PC-3 (cell line): ENCODE results near the gene KLK15. TPM values are rescaled to one million over a fixed set of nuclear protein-coding genes. Genes with fewer than 3 reads are reported as not detected.

Experiments used
- ATAC-seq: fragments of 200-7000 bp; cut with Tn5 transposase; 2 replicates; pipeline ENCODE4 v1.9.1; 2020; ENCODE audit warnings: mild to moderate bottlenecking, moderate library complexity
- BruUV-seq: library from RNA; stranded (reverse); fragments of 400-500 nt; replicated peaks from 2 replicates; lab custom pipeline; 2021; lab: Mats Ljungman, UMichigan
- CTCF ChIA-PET: fragments of 300-600 bp; sonication (Branson Sonifier 250); formaldehyde crosslinking; loops from one replicate; lab custom pipeline; 2022; ENCODE audit warnings: antibody characterized with exemption; lab: Charles Lee
- POLR2A ChIA-PET: fragments of 300-600 bp; sonication (Branson Sonifier 250); formaldehyde crosslinking; loops from one replicate; lab custom pipeline; 2022; ENCODE audit warnings: antibody characterized with exemption; ENCODE audit not compliant: unreplicated experiment; lab: Charles Lee
- DNase-seq: peaks from one replicate; pipeline ENCODE4 v3.0.0-alpha.2; 2015
- H2AFZ ChIP-seq: fragments of 300-600 bp; sonication (generic); 2 replicates; pipeline ENCODE4 v1.6.0; 2016; ENCODE audit warnings: antibody characterized with exemption, low read length
- H3F3A ChIP-seq: fragments of 300-600 bp; sonication (generic); one replicate; pipeline ENCODE4 v1.6.0; 2017; ENCODE audit warnings: antibody characterized with exemption, low read length, control low read depth, mild to moderate bottlenecking; ENCODE audit not compliant: unreplicated experiment
- H3K27ac ChIP-seq: fragments of 300-600 bp; sonication (generic); 2 replicates; pipeline ENCODE4 v1.5.1; 2016; ENCODE audit warnings: mild to moderate bottlenecking, low read length
- H3K27me3 ChIP-seq: fragments of 300-600 bp; sonication (generic); 2 replicates; pipeline ENCODE4 v1.6.1; 2016; ENCODE audit warnings: low read length, mixed read lengths
- H3K36me3 ChIP-seq: fragments of 300-600 bp; sonication (generic); 2 replicates; pipeline ENCODE4 v1.6.1; 2016; ENCODE audit warnings: low read depth, mixed run types, low read length, mixed read lengths
- H3K4me1 ChIP-seq: fragments of 300-600 bp; sonication (generic); 2 replicates; pipeline ENCODE4 v1.5.1; 2016; ENCODE audit warnings: low read length; ENCODE audit not compliant: insufficient read depth
- H3K4me2 ChIP-seq: fragments of 300-600 bp; sonication (generic); 2 replicates; pipeline ENCODE4 v1.6.0; 2016; ENCODE audit warnings: low read length
- H3K4me3 ChIP-seq: fragments of 300-600 bp; sonication (generic); 2 replicates; pipeline ENCODE4 v1.5.1; 2016; ENCODE audit warnings: mild to moderate bottlenecking, low read length, mixed read lengths
- H3K79me2 ChIP-seq: fragments of 300-600 bp; sonication (generic); 2 replicates; pipeline ENCODE4 v1.6.1; 2017; ENCODE audit warnings: low read length, mixed read lengths
- H3K9ac ChIP-seq: fragments of 300-600 bp; sonication (generic); 2 replicates; pipeline ENCODE4 v1.6.0; 2016; ENCODE audit warnings: mild to moderate bottlenecking, low read length
- H3K9me2 ChIP-seq: fragments of 300-600 bp; sonication (generic); replicated peaks from 2 replicates; pipeline ENCODE4 v1.6.1; 2016; ENCODE audit warnings: mixed run types, low read length, mixed read lengths
- H3K9me3 ChIP-seq: fragments of 300-600 bp; sonication (generic); 2 replicates; pipeline ENCODE4 v1.6.1; 2016; ENCODE audit warnings: low read length, mixed read lengths
- H4K20me1 ChIP-seq: fragments of 300-600 bp; sonication (generic); 2 replicates; pipeline ENCODE4 v1.6.1; 2016; ENCODE audit warnings: low read length, mixed read lengths
- EZH2 ChIP-seq: fragments of 300-600 bp; sonication (generic); IDR thresholded peaks from one replicate; pipeline ENCODE4 v1.6.1; 2017; ENCODE audit warnings: antibody characterized with exemption, mild to moderate bottlenecking, low read length; ENCODE audit not compliant: unreplicated experiment
- EZH2phosphoT487 ChIP-seq: fragments of 300-600 bp; sonication (generic); IDR thresholded peaks from 2 replicates; pipeline ENCODE4 v1.6.1; 2018; ENCODE audit warnings: mild to moderate bottlenecking, antibody characterized with exemption, low read length, borderline replicate concordance
- intact Hi-C: fragments of 100-400 bp; cut with micrococcal nuclease; formaldehyde crosslinking; loops from 2 replicates; pipeline ENCODE4 v1.9.0; 2023
- total RNA-seq: library from RNA; depleted of rRNA; stranded (reverse); fragments of >200 nt; gene quantifications from 2 replicates; pipeline ENCODE4 v1.2.3, GENCODE V29; 2014
- TF ChIP-seq, protein P1 (sequence below): fragments of 300-600 bp; sonication (generic); conservative IDR thresholded peaks from 2 replicates; pipeline ENCODE4 v1.5.1; 2017; ENCODE audit warnings: antibody characterized with exemption, low read depth, mild to moderate bottlenecking, low read length

Gene KLK15
- total RNA-seq, 1 experiment from 2014 or later, result 1.3 TPM

DNA sequence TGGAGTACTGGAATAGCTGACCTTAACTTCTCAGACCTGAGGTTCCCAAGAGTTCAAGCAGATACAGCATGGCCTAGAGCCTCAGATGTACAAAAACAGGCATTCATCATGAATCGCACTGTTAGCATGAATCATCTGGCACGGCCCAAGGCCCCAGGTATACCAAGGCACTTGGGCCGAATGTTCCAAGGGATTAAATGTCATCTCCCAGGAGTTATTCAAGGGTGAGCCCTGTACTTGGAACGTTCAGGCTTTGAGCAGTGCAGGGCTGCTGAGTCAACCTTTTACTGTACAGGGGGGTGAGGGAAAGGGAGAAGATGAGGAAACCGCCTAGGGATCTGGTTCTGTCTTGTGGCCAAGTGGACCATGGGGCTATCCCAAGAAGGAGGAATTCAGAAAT is 27.6 kb upstream of the KLK15 start:
- Histone ChIP-seq H4K20me1 (no peaks in the 10 kb centered on the region), H3K79me2 (no peaks in the 10 kb centered on the region), H3K9me2 (no peaks in the 10 kb centered on the region), H3K9me3 (no peaks in the 10 kb centered on the region), H2AFZ (no peak overlapping the region), H3K27ac (no peak overlapping the region), H3K27me3 (peaks cover 89% of the 10 kb centered on the region), H3K4me2 (no peak overlapping the region), H3K9ac (no peak overlapping the region), H3K36me3 (no peaks in the 10 kb centered on the region), H3F3A (no peaks in the 10 kb centered on the region), H3K4me1 (no peaks in the 10 kb centered on the region), H3K4me3 (no peak overlapping the region)
- ChIA-PET CTCF (no interaction called here), POLR2A (no interaction called here)
- intact Hi-C loops, result no loop called here
- no TSS peak for BruUV-seq
- peak; percentile 69 for DNase-seq
- ATAC-seq, result peak; percentile 24; the same call in 1 of the 2 replicates
- TF ChIP-seq EZH2, result no peak
- no peak for TF ChIP-seq EZH2phosphoT487
- TF ChIP-seq, protein P1, sequence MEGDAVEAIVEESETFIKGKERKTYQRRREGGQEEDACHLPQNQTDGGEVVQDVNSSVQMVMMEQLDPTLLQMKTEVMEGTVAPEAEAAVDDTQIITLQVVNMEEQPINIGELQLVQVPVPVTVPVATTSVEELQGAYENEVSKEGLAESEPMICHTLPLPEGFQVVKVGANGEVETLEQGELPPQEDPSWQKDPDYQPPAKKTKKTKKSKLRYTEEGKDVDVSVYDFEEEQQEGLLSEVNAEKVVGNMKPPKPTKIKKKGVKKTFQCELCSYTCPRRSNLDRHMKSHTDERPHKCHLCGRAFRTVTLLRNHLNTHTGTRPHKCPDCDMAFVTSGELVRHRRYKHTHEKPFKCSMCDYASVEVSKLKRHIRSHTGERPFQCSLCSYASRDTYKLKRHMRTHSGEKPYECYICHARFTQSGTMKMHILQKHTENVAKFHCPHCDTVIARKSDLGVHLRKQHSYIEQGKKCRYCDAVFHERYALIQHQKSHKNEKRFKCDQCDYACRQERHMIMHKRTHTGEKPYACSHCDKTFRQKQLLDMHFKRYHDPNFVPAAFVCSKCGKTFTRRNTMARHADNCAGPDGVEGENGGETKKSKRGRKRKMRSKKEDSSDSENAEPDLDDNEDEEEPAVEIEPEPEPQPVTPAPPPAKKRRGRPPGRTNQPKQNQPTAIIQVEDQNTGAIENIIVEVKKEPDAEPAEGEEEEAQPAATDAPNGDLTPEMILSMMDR, result no peak

DNA sequence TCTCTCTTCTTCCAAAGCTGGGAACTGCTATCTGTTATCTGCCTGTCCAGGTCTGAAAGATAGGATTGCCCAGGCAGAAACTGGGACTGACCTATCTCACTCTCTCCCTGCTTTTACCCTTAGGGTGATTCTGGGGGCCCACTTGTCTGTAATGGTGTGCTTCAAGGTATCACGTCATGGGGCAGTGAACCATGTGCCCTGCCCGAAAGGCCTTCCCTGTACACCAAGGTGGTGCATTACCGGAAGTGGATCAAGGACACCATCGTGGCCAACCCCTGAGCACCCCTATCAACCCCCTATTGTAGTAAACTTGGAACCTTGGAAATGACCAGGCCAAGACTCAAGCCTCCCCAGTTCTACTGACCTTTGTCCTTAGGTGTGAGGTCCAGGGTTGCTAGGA is 26.5 kb upstream of the KLK15 start:
- H3K4me1 ChIP-seq, result no peaks in the 10 kb centered on the region
- ATAC-seq (no peak), DNase-seq (no peak)
- H3K36me3 ChIP-seq, result no peaks in the 10 kb centered on the region
- no peaks in the 10 kb centered on the region for H4K20me1 ChIP-seq
- ChIA-PET CTCF (no interaction called here), POLR2A (no interaction called here)
- H3F3A ChIP-seq, result no peaks in the 10 kb centered on the region
- intact Hi-C loops, result no loop called here
- no peak overlapping the region for H3K9ac ChIP-seq
- no peak overlapping the region for H3K4me3 ChIP-seq
- peaks cover 92% of the 10 kb centered on the region for H3K27me3 ChIP-seq
- no peaks in the 10 kb centered on the region for H3K9me3 ChIP-seq
- H3K27ac ChIP-seq, result no peak overlapping the region
- no TSS peak for BruUV-seq
- H2AFZ ChIP-seq, result no peak overlapping the region
- TF ChIP-seq EZH2 (no peak), EZH2phosphoT487 (no peak)
- TF ChIP-seq, protein P1, result no peak
- no peaks in the 10 kb centered on the region for H3K79me2 ChIP-seq
- H3K4me2 ChIP-seq, result no peak overlapping the region
- no peaks in the 10 kb centered on the region for H3K9me2 ChIP-seq

DNA sequence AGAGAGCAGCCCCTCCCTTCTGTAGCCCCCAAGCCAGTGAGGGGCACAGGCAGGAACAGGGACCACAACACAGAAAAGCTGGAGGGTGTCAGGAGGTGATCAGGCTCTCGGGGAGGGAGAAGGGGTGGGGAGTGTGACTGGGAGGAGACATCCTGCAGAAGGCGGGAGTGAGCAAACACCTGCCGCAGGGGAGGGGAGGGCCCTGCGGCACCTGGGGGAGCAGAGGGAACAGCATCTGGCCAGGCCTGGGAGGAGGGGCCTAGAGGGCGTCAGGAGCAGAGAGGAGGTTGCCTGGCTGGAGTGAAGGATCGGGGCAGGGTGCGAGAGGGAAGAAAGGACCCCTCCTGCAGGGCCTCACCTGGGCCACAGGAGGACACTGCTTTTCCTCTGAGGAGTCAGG is 25.5 kb upstream of the KLK15 start:
- Histone ChIP-seq H3K27ac (no peak overlapping the region), H2AFZ (no peak overlapping the region), H3K9me3 (no peaks in the 10 kb centered on the region), H4K20me1 (no peaks in the 10 kb centered on the region), H3K4me1 (no peaks in the 10 kb centered on the region), H3K79me2 (no peaks in the 10 kb centered on the region), H3K4me2 (no peak overlapping the region), H3F3A (no peaks in the 10 kb centered on the region), H3K4me3 (no peak overlapping the region), H3K9me2 (no peaks in the 10 kb centered on the region), H3K27me3 (peaks cover 92% of the 10 kb centered on the region), H3K36me3 (no peaks in the 10 kb centered on the region), H3K9ac (no peak overlapping the region)
- POLR2A ChIA-PET, result no interaction called here
- BruUV-seq, result no TSS peak
- intact Hi-C loops, result no loop called here
- DNase-seq, result no peak
- no peak for ATAC-seq
- TF ChIP-seq EZH2phosphoT487 (no peak), EZH2 (no peak)
- TF ChIP-seq, protein P1, result no peak
- CTCF ChIA-PET, result no interaction called here
